NCI-H2107 treated with DMSO at 0.1 percent for 48 hours (cell line): Measurements from ENCODE around the gene PAX3.

ENCODE experiments used
- DNase-seq: peaks from one replicate; lab custom pipeline; 2025; ENCODE audit not compliant: unreplicated experiment; lab: John Stamatoyannopoulos, UW

PAX3 gene

DNA sequence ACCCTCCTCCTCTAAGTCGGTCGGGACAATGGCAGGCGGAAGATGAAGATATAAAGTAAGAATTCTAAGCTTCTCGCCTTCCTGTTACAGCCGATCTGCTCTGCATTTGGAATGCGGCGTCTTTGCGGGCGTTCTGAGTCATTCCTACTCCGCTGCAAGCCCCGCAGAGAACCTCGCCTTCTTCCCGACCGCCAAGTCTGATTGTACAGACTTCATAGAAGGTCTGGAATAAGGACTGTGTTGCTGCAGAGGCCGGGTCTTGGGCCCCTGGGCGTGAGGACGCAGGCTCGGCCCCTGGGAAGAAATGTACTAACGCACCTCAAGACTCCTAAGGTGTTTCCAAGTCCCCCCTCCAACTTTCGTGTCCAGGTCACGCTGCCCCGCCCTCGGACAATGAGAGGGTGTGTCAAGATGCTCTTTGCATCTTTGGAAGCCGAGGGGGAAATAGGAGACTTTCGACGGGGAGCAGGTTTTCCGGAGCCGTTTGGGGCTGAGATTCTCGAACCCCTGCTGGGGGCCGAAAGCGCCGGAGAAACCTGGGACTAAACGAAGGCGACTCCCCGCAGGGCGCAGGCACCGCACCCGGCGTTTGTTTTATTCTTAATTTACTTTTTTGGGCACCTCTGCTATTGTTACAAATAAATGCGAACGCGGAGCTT is 12.7 kb upstream of the PAX3 start:
- no peak for DNase-seq

DNA sequence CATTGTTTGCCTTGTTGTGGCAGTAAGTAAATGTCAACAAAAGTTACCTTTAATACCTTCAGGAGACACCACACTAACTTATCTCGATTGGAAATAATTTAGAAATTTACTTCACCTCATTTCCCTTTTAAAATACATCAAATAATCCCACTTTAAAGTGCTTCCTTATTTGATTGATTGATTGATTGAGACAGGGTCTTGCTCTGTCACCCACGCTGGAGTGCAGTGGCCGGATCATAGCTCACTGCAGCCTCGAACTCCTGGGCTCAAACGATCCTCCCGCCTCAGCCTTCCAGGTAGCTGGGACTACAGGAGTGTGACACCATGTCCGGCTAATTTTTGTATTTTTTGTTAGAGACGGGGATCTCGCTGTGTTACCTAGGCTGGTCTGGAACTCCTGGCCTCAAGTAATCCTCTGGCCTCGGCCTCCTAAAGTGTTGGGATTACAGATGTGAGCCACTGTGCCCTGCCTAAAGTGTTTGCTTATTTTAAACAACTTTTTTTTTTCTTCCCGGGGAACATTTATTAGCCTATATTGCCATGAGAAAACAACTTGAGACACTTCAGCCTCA is 12.0 kb upstream of the PAX3 start:
- no peak for DNase-seq

DNA sequence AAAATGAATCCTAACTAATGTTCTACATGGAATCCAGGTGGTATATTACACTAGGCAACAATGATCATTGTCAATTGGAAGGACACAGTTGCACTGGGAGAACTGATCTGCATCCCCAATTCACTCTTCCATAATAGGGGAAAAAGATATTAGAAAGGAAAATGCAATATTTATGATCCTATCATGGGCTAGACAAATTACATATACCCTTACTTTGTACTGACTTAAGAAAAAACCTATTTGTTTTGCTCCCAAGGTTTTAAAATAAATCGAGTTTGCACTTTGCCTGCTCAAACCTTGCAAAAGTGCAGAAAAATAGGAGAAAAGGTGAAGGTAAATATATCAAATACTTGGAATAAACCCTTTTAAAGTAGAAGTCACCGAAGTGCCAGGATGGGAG is 11.0 kb upstream of the PAX3 start:
- DNase-seq = no peak

DNA sequence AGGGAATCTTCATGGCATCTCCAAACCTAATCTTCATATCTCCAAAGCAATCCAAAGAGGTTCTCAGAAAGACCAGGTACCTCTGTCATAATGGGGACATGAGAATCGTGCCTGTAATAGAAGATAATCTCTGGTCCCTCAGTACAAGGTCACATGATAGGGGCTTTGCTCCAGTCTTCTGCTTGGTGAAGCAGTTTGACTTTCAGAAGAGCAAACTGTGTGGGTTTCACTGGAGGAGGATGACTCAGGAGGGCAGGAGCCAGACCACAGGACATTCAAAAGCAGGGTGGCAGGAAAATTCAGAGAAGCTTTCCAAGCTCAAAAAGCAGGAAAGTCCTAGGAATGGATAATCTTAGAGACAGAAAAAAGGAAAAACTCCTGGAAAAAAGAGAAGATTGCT is 10.6 kb upstream of the PAX3 start:
- DNase-seq = no peak

DNA sequence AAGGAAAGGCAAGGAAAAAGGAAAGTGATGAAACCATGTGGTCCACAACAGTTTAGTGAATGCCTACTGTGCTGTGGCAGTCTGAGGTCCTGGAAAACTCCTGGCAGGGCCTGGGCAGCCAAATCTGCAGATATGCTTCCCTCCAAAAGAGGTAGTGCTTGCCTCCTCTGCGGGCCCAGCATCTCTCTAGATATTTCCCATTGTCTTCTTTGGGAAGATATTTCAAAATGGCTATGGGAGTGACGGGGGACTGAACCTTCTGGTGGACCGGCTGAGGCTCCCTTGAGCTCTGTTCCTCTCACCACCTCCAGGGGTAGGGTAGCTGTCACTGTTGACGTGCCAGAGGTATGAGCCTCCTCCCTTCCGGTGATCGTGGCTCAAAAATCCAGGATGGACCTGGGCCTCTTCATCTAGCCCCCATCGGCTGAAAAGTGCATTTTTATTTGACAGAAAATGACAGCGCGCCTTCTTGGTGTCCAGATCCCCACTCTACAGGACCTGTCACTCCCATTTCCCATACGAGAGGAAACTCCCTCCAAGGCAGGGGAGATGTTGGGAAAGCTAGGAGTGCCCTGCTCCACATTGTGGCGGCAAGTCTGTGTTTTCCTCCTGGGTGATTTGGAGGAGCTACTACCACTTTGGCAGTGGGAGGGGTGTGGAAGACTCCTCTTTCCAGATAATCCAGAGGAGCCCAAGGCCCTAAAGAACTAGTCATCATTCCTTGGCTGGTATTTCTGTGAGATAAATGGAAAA is 9.4 kb upstream of the PAX3 start:
- DNase-seq = no peak

DNA sequence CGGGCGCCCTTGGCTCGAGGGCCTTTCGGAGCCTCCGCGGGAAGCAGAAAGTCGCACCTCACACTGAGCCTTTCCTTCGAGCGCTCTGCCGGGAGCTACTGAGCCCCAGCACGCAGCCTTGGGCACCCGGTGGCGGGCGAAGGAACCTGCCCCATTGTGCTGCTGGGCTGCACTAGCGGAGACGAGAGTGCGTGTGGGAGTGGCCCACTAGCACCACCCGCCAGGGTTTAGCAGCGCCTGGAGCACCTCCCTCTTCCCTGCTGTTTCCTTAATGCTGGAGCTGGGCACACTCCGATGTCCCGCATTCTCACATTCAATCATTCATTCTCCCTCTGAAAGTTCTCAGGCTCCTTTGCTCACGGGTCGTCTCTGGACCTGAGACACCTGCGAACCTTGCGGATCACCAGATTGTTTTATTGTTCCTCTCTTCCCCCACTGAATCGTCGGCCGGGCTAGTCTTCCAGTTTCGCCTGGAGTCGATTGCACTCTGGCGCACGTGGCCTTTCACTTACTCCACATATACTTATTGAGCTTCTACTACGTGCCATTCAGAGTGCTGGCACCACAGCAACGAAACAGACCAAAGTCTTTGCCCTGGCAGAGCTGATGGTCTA is 8.5 kb upstream of the PAX3 start:
- DNase-seq = peak; percentile 24

DNA sequence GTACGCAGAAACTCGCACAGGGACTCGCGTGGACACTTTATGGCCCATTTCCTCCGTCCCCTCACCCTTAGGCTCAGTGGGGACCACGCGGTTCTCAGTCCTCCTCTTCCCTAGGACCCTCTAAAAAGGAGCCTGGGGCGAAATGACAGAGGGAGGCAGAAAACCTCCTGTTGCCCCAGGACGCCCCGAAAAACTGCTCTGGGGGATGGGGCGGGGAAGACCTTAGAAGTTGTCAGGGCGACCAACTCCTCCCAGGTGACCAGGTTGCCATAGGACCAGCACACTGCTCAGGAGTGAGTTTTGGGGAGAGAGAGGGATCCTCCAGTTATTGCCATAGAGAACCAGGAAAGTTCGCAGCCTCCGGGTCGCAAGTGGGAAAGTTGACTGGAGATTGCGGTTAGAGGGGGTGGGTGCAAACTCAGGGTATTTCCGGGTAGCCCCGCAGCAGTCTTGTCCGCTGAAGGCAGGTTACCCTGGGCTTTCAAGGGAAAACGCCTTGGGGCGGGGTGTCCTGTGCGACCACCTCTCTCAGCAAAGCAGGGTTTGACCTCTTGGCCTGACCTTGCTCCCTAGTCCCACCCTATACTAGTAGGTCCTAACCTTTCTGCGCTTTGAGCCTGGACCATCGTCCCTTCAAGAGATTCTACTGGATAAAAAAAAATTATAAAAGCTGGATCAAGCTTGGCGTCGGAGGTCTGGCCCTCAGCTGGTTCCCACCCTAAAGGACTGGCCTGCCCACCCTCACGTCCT is 7.8 kb upstream of the PAX3 start:
- DNase-seq = no peak

DNA sequence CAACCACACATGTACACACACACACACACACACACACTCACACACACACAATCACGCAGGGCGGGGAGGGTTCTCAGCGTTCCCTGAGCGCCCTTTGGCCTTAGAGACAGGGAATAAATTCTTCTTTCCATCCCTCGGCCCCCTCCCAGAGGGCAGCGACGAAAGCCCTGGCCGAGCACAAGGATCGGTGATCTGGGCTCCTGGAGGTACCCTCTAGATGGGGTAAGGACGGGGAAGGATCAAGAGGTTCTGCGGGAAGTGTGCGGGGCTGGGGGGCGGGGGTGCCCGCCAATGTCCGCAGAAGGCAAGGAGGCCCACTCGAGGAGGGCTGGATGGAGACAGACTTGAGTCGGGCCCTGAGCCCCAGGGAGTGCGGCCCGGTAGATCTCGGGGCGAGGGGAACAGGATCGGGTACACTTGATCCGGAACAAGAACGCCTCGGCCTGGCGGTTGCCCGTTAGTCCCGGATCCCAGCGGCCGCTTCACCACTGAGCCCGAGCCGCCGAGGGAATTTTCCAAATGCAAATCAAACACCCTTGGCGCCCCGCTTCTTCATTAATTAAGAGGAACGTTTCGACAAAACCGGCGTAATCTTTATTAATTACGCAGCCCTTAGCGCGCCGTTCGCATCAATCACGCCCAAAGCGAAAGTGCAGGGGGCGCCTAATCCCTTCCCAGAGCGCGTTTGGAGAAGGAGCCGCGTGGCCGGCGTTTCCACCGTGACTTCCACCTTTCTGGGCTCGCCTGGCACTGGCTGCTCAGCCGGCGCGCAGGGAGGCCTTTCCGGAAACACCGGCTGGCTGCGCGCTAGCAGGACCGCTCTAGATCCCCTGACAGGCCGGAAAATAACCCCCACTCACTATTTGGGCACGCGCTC is 7.0 kb upstream of the PAX3 start:
- peak; percentile 16 for DNase-seq

DNA sequence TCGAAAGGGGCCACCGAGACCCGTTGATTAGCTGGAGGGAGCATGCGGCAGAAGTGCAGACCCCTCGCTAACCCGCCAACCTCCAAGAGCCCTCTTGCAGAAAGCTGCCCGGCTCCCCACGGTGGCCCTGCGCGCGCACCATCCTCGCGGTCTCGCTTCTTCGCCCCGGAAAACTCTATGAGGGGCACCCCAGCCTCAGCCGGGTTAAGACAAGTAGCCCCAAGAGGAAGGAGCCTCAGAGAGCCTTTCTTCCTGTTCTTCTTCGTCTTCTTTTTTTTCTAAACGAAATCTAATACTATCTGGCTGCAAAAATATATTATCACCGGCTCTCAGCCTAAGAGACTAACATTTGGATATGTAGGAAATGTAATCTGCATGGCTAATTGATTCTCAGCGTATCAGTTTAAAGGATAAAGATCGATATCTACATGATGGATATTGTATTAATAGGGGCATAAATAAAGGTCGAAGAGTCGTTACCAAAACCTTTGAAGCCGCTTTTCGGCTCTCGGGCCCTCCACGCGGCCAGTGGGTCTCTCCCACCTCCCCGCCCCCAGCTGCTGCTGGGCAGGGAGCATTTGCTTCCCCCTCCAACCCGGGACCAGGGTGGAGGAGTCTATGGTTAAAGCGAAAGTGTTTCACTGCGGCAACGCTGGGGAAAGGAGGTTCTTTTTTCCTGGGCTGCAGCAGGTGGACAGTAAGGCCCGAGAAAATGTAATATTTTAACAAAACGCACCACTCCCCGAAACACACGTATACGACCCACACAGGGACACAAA is 6.1 kb upstream of the PAX3 start:
- DNase-seq = no peak

DNA sequence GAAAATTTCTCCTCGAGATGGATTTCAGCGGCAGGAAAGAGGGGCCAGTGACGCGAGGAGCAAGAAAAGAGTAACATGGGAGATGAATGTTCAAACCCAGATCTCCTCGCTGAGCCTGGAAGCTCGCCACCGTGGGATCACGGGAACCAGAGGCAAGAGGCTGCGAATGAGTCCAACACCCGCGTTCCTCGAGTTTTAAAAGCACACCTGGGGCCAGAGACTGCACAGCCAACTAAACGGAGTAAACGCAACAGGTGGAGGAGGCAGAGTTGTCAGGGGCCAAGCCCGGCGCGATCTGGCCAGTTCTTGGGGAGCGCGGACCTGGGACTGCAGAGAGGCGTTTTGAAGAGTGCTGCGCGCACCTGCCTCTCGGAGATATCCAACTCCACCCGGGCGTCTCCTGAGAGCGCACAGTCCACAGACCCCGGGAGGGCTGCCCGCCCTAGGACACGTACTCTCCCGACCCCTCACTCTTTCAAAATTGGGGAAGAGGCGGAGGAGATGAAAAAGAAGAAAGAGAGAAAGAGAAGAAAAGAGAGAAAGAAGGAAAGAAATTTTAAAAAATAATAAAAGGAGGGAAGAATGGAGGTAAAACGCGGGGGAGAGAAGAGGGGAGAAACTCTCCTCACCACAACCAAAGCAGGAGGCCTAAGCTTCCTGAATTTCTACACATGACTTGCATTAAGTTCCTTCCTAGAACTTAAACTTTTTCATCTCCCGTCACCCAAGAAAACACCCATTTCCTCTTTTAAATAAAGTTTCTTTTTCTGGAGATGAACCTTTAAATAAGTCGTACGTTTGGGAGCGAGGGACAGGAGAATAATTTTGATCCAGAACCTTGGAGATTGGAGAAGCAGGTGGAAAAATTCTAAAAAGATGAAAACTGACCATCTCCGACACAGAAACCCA is 5.3 kb upstream of the PAX3 start:
- no peak for DNase-seq

DNA sequence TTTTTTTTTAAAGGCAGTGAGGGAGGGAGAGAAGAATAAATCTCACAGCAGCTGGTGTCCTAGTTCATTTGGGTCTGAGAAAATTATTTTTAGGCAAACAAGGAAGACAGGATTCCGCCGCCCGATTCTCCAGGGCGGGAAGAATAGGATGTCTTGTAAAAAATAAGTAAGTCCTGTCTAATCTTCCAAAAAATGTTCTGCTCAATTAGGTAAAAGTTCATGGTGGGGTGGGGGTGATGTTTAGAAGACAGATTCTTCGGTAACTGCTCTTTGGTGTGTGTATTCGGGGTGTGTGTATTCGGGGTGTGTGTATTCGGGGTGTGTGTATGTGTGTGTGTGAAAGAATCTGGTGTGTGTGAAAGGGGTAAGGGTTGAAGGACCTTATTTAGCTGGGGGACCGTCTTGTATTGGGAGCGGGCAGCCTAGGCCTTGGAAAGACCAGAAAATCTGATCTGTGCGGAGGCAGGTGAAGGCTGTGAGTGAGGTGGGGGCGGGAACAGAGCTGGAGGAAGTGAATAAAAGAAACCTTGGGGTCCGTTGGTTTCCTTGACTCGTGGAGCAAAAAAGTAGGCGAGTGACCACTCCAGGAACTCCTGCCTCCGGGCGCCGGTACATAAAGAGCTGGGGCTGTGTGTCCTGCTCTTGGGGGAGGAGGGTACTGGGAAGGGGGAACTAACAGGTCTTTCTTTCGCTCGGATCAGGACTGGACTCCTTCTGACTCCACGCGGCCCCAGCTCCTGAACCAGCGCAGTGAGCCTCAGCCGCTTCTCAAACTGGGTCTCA is 4.4 kb upstream of the PAX3 start:
- no peak for DNase-seq

DNA sequence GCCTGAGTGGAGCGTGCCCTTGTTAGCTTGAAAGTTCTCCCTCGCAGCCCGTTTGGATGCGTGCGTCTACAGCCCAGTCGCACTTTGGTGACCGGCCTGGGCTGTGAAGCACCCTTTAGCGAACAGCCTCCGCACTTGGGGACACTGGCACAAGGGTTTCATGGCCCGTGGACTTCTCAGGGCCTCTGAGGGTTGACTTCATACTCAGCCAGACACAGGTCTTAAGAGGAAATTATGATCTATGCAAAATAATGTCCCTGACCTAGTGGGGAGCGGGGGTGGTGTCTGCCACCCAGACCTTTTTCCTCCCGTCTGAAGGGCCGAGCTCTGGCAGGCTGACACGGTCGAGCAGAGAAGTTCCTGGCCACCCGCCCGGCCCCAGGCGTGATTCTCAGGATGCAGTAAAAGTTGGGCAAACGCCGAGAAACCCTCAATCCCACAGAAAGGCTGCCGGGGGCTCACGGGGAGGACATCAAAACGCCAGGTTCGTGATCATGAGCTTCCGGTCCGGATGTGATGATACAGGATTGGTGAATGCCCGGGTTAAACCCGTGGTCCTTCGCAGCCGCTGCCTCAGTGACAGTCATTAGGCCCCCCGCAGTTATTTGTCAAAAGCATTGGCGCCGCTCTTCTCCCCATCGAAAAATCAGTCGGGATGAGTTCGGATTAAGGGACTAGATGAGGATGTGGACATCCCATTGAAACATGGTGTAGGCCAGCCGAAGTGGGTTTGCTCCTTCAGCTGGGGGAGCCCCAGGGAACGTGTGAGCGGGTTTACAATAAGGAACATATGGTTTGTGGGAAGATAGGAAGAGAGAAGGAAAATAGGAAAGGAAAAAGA is 3.6 kb upstream of the PAX3 start:
- no peak for DNase-seq

DNA sequence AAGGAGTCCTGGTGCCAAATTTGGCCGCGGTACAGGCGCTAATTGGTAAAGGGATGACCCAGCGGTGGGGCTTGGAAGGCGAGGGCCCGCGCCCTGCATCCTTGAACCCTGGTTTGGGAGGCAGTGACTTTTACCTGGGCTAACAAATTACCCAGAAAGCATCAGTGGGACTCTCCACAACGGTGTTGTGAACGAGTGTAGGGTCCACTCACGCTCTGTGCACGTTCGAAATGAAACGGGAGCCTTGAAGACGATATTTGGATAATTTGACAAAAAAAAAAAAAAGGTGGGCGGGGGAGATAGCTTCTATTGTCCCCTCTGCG is 3.0 kb upstream of the PAX3 start:
- no peak for DNase-seq

DNA sequence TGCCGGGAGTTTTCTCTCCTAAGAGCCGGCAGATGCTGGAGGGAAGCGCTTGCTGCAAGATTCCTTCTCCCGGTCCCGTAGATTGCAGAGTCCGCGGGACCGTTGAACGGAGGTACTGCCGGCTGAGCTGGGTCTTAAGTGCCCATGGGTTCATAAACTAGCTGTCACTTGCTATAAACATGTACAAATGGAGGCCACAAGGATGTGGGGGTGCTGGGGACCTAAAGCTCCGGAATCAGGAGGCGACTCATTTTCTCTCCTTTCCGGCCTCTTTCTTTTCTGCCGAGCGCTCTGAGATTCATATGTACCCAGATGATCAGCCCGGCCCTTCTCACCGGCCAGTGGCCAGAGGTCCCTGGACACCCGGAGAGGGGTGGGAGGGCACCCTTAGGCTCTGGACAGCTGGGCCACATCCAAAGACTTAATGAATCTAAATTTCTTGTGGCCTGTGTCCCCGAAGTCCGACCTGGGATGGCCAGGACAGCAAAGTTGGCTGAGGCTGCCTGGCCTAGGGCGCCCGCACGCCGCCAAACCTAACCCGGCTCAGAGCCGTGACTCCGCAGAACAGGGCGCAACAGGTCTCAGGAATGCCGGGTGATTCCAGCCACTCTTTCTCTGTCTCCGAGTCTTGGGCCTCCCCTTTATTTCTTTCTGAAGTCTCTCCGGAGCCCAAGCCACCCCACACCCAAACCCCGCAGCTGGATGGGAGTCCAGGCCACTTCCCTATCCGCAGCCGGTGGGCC is 2.4 kb upstream of the PAX3 start:
- DNase-seq = no peak

DNA sequence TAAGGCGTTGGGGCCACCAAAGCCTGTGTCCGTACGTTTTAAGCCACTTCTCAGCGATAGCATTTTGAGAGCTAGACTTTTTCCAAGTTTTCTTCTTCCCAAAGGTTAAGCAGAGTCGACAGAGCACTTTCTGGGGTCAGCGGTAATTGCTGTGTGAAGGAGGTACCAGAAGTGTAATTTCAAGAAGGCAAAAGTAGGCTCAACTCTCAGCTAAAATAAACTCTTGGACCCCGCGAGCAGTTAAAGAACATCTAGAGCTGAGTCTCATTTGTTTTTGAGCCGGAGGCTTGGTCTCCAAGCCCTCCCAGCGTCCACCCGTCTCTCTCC is 1.9 kb upstream of the PAX3 start:
- no peak for DNase-seq

DNA sequence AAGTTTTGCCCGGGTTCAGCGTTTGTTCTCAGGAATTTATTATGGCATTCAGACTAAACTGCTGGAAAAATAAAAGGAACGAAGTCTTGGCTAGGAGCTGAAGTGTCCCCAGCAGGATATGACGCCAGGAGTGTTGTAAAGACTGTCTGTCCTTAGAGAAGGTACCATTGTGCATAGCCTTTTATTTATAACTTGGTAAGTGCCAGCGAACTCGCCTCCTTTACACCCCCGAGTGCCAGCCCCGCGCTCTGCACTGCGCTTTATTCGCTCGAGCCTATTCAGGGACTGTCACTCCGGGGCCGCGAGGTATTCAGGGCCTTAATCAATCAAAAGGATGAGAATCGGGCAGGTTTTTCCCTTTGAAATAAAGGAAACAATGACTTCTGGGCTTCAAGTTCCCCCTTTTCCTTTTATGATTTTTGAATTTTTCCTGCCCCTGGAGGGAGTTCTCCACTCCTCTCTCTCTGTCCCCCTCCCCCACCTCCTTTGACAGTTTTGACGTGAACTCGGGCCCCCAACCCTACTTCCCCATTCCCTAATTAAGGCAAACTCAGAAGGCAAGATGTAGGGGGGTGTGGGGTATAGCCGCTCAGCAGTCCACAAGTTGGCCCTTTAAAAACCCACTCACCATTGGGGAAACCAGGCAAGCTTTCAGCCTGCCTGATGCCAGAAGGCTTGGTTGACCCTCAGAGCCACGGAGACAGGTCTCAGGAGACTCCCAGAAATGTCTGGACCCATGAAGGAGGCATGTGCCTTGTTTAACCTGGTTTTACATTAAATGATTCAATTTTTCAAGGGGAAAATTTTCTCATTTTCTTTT is 1.3 kb upstream of the PAX3 start:
- no peak for DNase-seq
